ENCODE measurements around the gene LGALS13. TPM values are rescaled to one million over a fixed set of nuclear protein-coding genes. Genes with fewer than 3 reads are reported as not detected.
"Not testable (repeated sequence)": the region's sequence is repeated elsewhere in the genome, so short reads cannot be mapped to it uniquely, and the experiment has no call there.

Gene LGALS13
- total RNA-seq, 3 donors from 2014 or later, result not detected

- Mint-ChIP-seq H3K27me3 (ENCODE audit: low read depth) (peaks cover 30% of the 10 kb centered on the region), H3K4me1 (ENCODE audit: low read depth) (no peaks in the 10 kb centered on the region), H3K36me3 (ENCODE audit: insufficient read depth) (no peaks in the 10 kb centered on the region), H3K9me3 (no peaks in the 10 kb centered on the region), H3K4me3 (no peak overlapping the region)
- no peak for ATAC-seq
- DNase-seq, result no peak
These were observed 9.9 kb upstream of the LGALS13 start for GRCh38 chr19:39592381-39592780.

DNA sequence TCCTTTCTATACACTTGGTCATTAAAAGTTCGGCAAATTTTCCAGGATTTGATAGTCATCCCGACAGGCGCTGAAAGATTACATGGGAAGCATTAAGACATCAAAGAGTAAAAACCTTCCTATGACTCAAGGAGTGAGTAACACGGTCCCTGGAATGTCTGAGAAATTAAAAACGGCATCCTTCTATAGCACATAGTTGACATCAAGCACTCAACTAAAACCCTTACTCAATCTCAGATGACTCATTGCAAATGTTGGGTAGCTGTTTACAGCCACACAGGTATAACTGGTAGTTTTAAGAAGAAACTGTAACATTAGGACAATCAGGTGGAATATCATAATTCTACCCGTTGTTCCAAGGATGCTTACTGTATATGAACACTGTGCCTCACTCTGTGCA lies 6.4 kb upstream of the LGALS13 start:
- peaks cover 40% of the 10 kb centered on the region for H3K27me3 Mint-ChIP-seq (ENCODE audit: low read depth)
- no peak for DNase-seq
- peaks cover 4% of the 10 kb centered on the region for H3K9me3 Mint-ChIP-seq

GRCh38 chr19:39596911-39597310 lies 5.4 kb upstream of the LGALS13 start:
- H3K9me3 Mint-ChIP-seq, result peaks cover 8% of the 10 kb centered on the region

More for the DNA sequence above, 6.4 kb upstream of the LGALS13 start:
- no peak for ATAC-seq
- Mint-ChIP-seq H3K36me3 (ENCODE audit: insufficient read depth) (no peaks in the 10 kb centered on the region), H3K4me1 (ENCODE audit: low read depth) (no peaks in the 10 kb centered on the region), H3K4me3 (no peak overlapping the region)

DNA sequence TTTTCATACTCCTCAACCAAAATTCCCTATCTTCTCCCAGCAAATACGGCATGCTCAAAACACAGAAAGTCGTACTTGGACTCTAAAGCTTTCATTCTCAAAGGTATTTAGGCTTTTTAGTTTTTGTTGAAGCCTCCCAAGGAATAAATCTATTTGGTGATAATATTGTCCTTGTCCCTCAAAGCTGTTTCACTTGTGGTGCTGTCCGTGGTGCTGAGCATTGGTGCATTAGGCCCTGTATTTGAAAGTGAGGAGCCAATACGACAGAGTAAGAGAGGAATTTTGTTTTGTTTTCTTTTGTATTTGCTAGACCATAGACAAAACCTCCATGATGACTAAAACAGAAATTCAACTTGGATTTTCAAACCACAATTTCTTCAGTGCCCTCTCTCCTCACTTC lies 3.2 kb upstream of the LGALS13 start:
- H3K9me3 Mint-ChIP-seq, result peaks cover 8% of the 10 kb centered on the region
- ATAC-seq, result no peak
- H3K27me3 Mint-ChIP-seq (ENCODE audit: low read depth), result peaks cover 47% of the 10 kb centered on the region
- H3K4me3 Mint-ChIP-seq, result no peak overlapping the region
- H3K4me1 Mint-ChIP-seq (ENCODE audit: low read depth), result no peaks in the 10 kb centered on the region
- H3K36me3 Mint-ChIP-seq (ENCODE audit: insufficient read depth), result no peaks in the 10 kb centered on the region
- DNase-seq, result no peak

More at GRCh38 chr19:39596911-39597310, 5.4 kb upstream of the LGALS13 start:
- Mint-ChIP-seq H3K4me3 (no peak overlapping the region), H3K36me3 (ENCODE audit: insufficient read depth) (no peaks in the 10 kb centered on the region), H3K4me1 (ENCODE audit: low read depth) (no peaks in the 10 kb centered on the region), H3K27me3 (ENCODE audit: low read depth) (peaks cover 40% of the 10 kb centered on the region)
- DNase-seq (no peak), ATAC-seq (no peak)

DNA sequence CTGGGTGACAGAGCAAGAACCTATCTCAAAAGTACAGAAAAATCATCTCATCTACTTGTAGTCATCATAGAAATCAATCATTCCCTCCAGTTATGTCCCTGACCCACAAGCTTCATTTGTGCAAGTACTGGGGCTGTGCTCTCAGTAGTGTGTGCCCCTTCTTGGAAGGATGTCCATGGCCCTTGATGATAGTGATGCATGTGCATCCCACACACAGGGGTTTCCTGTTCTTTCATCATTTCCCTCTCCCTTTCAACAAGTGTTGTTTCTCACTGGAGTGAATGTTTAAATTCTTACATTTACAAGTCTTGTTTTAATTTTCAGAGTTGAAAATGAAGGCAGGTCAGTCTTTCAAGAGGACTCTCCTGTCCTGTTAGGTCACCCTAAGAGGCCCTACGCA lies 1.5 kb downstream of the LGALS13 start:
- no peaks in the 10 kb centered on the region for H3K36me3 Mint-ChIP-seq (ENCODE audit: insufficient read depth)
- no peaks in the 10 kb centered on the region for H3K4me1 Mint-ChIP-seq (ENCODE audit: low read depth)
- DNase-seq (no peak), ATAC-seq (no peak)
- peaks cover 30% of the 10 kb centered on the region for H3K27me3 Mint-ChIP-seq (ENCODE audit: low read depth)
- H3K9me3 Mint-ChIP-seq, result peaks cover 8% of the 10 kb centered on the region
- no peak overlapping the region for H3K4me3 Mint-ChIP-seq

GRCh38 chr19:39607021-39607420 lies 4.7 kb downstream of the LGALS13 start:
- ATAC-seq (no peak), DNase-seq (no peak)
- no peaks in the 10 kb centered on the region for H3K4me1 Mint-ChIP-seq (ENCODE audit: low read depth)
- no peaks in the 10 kb centered on the region for H3K36me3 Mint-ChIP-seq (ENCODE audit: insufficient read depth)
- no peak overlapping the region for H3K4me3 Mint-ChIP-seq
- peaks cover 15% of the 10 kb centered on the region for H3K27me3 Mint-ChIP-seq (ENCODE audit: low read depth)
- no peaks in the 10 kb centered on the region for H3K9me3 Mint-ChIP-seq

DNA sequence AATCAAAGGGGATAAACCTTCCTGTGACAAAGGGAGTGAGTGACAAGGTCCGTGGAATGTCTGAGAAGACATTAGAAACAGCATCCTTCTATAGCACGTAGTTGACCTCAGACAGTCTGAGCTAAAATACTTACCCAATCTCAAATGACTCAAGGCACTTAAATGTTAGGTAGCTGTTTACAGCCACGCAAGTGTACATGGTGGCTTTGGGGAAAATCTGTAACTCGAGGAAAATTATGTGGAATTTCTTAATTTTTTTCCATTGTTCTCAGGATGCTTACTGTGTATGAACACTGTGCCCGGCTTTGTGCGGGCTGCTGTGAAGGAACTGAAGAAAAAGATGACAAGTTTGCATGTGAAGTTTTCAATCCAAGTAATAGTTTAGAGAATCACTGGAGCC lies 5.2 kb downstream of the LGALS13 start:
- H3K4me1 Mint-ChIP-seq (ENCODE audit: low read depth), result no peaks in the 10 kb centered on the region
- peaks cover 13% of the 10 kb centered on the region for H3K27me3 Mint-ChIP-seq (ENCODE audit: low read depth)
- ATAC-seq (no peak), DNase-seq (no peak)
- H3K36me3 Mint-ChIP-seq (ENCODE audit: insufficient read depth), result no peaks in the 10 kb centered on the region
- no peaks in the 10 kb centered on the region for H3K9me3 Mint-ChIP-seq
- H3K4me3 Mint-ChIP-seq, result no peak overlapping the region

GRCh38 chr19:39613597-39613996 lies 11.3 kb downstream of the LGALS13 start:
- H3K9me3 Mint-ChIP-seq, result peaks cover 4% of the 10 kb centered on the region
- H3K4me3 Mint-ChIP-seq, result no peak overlapping the region
- H3K4me1 Mint-ChIP-seq (ENCODE audit: low read depth), result no peaks in the 10 kb centered on the region
- no peaks in the 10 kb centered on the region for H3K36me3 Mint-ChIP-seq (ENCODE audit: insufficient read depth)
- H3K27me3 Mint-ChIP-seq (ENCODE audit: low read depth), result no peaks in the 10 kb centered on the region
- DNase-seq (no peak), ATAC-seq (no peak)

DNA sequence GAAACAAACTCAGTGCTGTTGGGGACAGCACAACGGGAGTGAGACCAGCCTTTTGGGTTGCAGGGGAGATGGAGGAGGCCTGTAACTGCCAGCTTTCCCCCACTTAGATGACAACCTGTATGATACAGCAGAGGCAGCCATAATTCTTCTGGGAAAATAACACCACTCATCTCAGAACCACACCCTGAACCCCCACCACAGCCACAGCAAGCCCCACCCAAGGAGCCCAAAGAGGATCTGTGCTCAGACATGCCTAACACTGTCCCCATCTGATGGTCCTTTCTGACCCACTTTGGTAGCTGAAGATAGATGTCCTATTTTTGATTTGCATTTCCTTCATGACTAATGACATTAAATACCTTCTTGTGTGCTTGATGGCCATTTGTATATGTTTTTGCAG lies 15.4 kb downstream of the LGALS13 start:
- no peak for ATAC-seq
- Mint-ChIP-seq H3K27me3 (ENCODE audit: low read depth) (peaks cover 35% of the 10 kb centered on the region), H3K9me3 (peaks cover 4% of the 10 kb centered on the region), H3K4me1 (ENCODE audit: low read depth) (no peaks in the 10 kb centered on the region), H3K36me3 (ENCODE audit: insufficient read depth) (no peaks in the 10 kb centered on the region), H3K4me3 (no peak overlapping the region)
- no peak for DNase-seq

GRCh38 chr19:39623946-39624345 lies 21.6 kb downstream of the LGALS13 start:
- DNase-seq (no peak), ATAC-seq (no peak)
- no peaks in the 10 kb centered on the region for H3K36me3 Mint-ChIP-seq (ENCODE audit: insufficient read depth)
- H3K4me1 Mint-ChIP-seq (ENCODE audit: low read depth), result no peaks in the 10 kb centered on the region
- H3K4me3 Mint-ChIP-seq, result no peak overlapping the region
- H3K27me3 Mint-ChIP-seq (ENCODE audit: low read depth), result peaks cover 65% of the 10 kb centered on the region
- H3K9me3 Mint-ChIP-seq, result no peaks in the 10 kb centered on the region

GRCh38 chr19:39627631-39628030 lies 25.3 kb downstream of the LGALS13 start:
- DNase-seq; H3K36me3 Mint-ChIP-seq (ENCODE audit: insufficient read depth); H3K4me3 Mint-ChIP-seq; H3K9me3 Mint-ChIP-seq; ATAC-seq; H3K4me1 Mint-ChIP-seq (ENCODE audit: low read depth): not testable (repeated sequence)
- H3K27me3 Mint-ChIP-seq (ENCODE audit: low read depth), result peaks cover 40% of the 10 kb centered on the region

DNA sequence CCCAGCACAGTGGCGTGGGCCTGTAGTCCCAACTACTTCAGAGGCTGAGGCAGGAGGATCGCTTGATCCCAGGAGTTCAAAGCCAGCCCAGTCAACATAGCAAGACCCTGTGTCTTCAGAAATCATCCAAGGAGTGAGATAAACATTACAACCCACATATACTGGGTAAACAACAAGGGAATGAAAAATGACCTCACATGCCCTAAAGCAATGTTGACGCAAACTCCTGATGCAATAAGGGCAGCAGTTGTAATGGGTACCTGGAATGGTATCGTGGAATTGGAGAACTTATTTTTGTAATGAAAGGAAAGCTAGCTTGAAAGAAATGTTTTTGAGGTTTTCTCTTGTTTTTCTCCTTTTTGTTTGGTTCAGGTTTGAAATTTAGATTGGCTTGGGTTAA lies 28.9 kb downstream of the LGALS13 start:
- Mint-ChIP-seq H3K27me3 (ENCODE audit: low read depth) (peaks cover 41% of the 10 kb centered on the region), H3K4me3 (no peak overlapping the region), H3K4me1 (ENCODE audit: low read depth) (no peaks in the 10 kb centered on the region), H3K9me3 (no peaks in the 10 kb centered on the region), H3K36me3 (ENCODE audit: insufficient read depth) (no peaks in the 10 kb centered on the region)
- DNase-seq (no peak), ATAC-seq (no peak)

DNA sequence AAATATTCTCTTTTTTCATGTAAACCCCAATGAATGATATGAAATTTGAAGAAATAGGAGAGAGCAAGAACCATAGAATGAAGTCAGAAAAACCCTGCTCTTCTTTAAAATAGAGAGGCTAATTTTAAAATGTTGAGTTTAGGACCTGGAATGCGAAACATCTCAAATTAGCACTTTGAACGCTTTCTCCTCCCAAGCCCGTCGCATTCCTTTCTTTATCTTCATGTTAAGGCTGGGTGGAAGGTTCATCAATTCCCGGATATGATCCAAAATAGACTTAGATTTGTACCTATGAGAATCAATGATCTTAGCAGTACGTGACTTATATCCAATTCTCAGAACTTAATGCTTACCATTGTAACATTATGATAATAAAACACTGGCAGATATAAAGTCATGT lies 29.3 kb downstream of the LGALS13 start:
- H3K4me1 Mint-ChIP-seq (ENCODE audit: low read depth), result no peaks in the 10 kb centered on the region
- peaks cover 44% of the 10 kb centered on the region for H3K27me3 Mint-ChIP-seq (ENCODE audit: low read depth)
- no peak overlapping the region for H3K4me3 Mint-ChIP-seq
- H3K9me3 Mint-ChIP-seq, result no peaks in the 10 kb centered on the region
- no peak for DNase-seq
- no peaks in the 10 kb centered on the region for H3K36me3 Mint-ChIP-seq (ENCODE audit: insufficient read depth)
- no peak for ATAC-seq

DNA sequence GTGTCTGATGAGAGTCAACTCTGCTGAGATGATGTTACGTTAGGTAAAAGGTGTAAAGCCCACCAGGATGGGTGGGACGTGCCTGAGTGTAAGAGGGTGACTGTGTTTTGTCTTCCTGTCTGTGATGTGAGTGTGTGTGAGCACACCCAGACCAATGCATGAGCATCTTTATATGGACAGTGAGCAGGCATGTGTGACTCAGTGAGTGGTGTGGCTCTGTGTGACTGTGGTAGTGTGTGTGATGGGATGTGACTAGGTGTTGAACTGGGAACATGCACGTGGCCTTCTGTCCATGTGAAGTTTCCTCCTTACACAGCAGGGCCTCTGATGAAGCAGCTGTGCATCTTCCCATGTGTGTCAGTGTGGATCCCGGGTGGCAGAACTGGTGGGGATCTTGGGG lies 35.6 kb downstream of the LGALS13 start:
- Mint-ChIP-seq H3K4me1 (ENCODE audit: low read depth) (no peaks in the 10 kb centered on the region), H3K9me3 (no peaks in the 10 kb centered on the region), H3K36me3 (ENCODE audit: insufficient read depth) (no peaks in the 10 kb centered on the region), H3K27me3 (ENCODE audit: low read depth) (peaks cover 74% of the 10 kb centered on the region), H3K4me3 (no peak overlapping the region)
- ATAC-seq (no peak), DNase-seq (no peak)

GRCh38 chr19:39641773-39642172 lies 39.4 kb downstream of the LGALS13 start:
- no peaks in the 10 kb centered on the region for H3K9me3 Mint-ChIP-seq
- no peaks in the 10 kb centered on the region for H3K36me3 Mint-ChIP-seq (ENCODE audit: insufficient read depth)
- H3K4me1 Mint-ChIP-seq (ENCODE audit: low read depth), result no peaks in the 10 kb centered on the region
- no peak overlapping the region for H3K4me3 Mint-ChIP-seq
- no peak for ATAC-seq
- DNase-seq, result no peak
- peaks cover 64% of the 10 kb centered on the region for H3K27me3 Mint-ChIP-seq (ENCODE audit: low read depth)

DNA sequence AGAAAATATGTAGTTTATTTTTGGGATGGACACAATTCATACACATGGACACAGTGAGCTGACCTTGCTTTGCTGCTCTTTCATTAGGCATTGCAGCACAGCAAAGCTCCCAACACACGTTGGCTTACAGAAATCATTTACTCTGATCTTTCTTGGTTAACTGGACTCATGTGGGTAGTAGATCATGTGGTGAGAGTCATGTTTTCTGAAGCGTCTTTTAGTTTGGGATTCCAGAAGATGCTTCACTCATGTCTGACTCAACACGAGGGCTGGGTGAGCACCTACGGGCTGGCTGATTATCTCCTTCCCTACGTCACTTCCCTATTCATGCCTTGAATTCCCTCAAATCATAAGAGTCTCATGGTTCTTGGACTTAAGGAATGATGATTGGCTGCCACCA lies 41.3 kb downstream of the LGALS13 start:
- ATAC-seq (no peak), DNase-seq (no peak)
- Mint-ChIP-seq H3K27me3 (ENCODE audit: low read depth) (peaks cover 59% of the 10 kb centered on the region), H3K4me3 (no peak overlapping the region), H3K36me3 (ENCODE audit: insufficient read depth) (no peaks in the 10 kb centered on the region), H3K4me1 (ENCODE audit: low read depth) (no peaks in the 10 kb centered on the region), H3K9me3 (no peaks in the 10 kb centered on the region)

All from activated T-cell treated with anti-CD3 and anti-CD28 coated beads, Interleukin-2, amount 50 U/mL, for 4 hours (primary cell).